ENCODE data around the gene NPC1. TPM values are rescaled to one million over a fixed set of nuclear protein-coding genes. Genes with fewer than 3 reads are reported as not detected.

NPC1 gene
- total RNA-seq, result 114 TPM
- long read RNA-seq, full-length matches to known transcripts, result 20 of 127 reads
- long read RNA-seq, partial matches to known transcripts, result 40 of 127 reads
- long read RNA-seq, other reads (novel, unspliced or antisense), result 67 of 127 reads

- H3K9me3 ChIP-seq, result no peaks in the 10 kb centered on the region
- peak within 1 kb of the TSS; percentile 89 for H3K4me3 ChIP-seq
- TF ChIP-seq CTCF (IDR thresholded peaks at IDR 0.05), result peak; percentile 98
- H3K36me3 ChIP-seq, result no peaks in the 10 kb centered on the region
- no peaks in the 10 kb centered on the region for H3K27me3 ChIP-seq (ENCODE audit: low read depth)
- peak; percentile 97 for DNase-seq
- peak; percentile 97 for ATAC-seq
- H3K27ac ChIP-seq, result peak within 1 kb of the TSS; percentile 98
- H3K4me1 ChIP-seq, result peaks cover 45% of the 10 kb centered on the region
- intact Hi-C loops (cut with DNase I), result loop anchor here (10.0 kb wide), 1 partner anchor 72 kb away; no protein-coding TSS in a partner anchor
These were observed at the start of gene NPC1 for GRCh38 chr18:23586249-23587196. Gene NPC1, minus strand, starts transcription at chr18:23586506. Its CDS starts 163 bp downstream, at chr18:23586343.

GRCh38 chr18:23636071-23636399, 49.7 kb upstream of the NPC1 start:
- Histone ChIP-seq H3K27me3 (ENCODE audit: low read depth) (no peaks in the 10 kb centered on the region), H3K9me3 (no peaks in the 10 kb centered on the region), H3K27ac (no peak overlapping the region), H3K36me3 (no peaks in the 10 kb centered on the region), H3K4me1 (peaks cover 9% of the 10 kb centered on the region), H3K4me3 (no peak overlapping the region)
- intact Hi-C loops (cut with DNase I), result no loop called here
- DNase-seq, result no peak
- no peak for ATAC-seq
- no peak for TF ChIP-seq CTCF (IDR thresholded peaks at IDR 0.05)

GRCh38 chr18:23635283-23636070, 49.2 kb upstream of the NPC1 start:
- H3K9me3 ChIP-seq, result no peaks in the 10 kb centered on the region
- no peak overlapping the region for H3K27ac ChIP-seq
- H3K4me3 ChIP-seq, result no peak overlapping the region
- DNase-seq (no peak), ATAC-seq (peak in 1 of 2 donors; percentile 49)
- TF ChIP-seq CTCF (IDR thresholded peaks at IDR 0.05), result no peak
- intact Hi-C loops (cut with DNase I), result no loop called here
- no peaks in the 10 kb centered on the region for H3K27me3 ChIP-seq (ENCODE audit: low read depth)
- no peaks in the 10 kb centered on the region for H3K36me3 ChIP-seq
- peaks cover 9% of the 10 kb centered on the region for H3K4me1 ChIP-seq

- no peaks in the 10 kb centered on the region for H3K36me3 ChIP-seq
- H3K27me3 ChIP-seq (ENCODE audit: low read depth), result no peaks in the 10 kb centered on the region
- DNase-seq, result no peak
- H3K4me3 ChIP-seq, result no peak overlapping the region
- H3K27ac ChIP-seq, result no peak overlapping the region
- peaks cover 2% of the 10 kb centered on the region for H3K4me1 ChIP-seq
- intact Hi-C loops (cut with DNase I), result no loop called here
- no peaks in the 10 kb centered on the region for H3K9me3 ChIP-seq
- ATAC-seq, result no peak
- no peak for TF ChIP-seq CTCF (IDR thresholded peaks at IDR 0.05)
These were observed 48.4 kb upstream of the NPC1 start for GRCh38 chr18:23634692-23635091.

GRCh38 chr18:23632615-23633014, 46.3 kb upstream of the NPC1 start:
- Histone ChIP-seq H3K4me1 (peaks cover 4% of the 10 kb centered on the region), H3K4me3 (no peak overlapping the region), H3K9me3 (no peaks in the 10 kb centered on the region), H3K27me3 (ENCODE audit: low read depth) (no peaks in the 10 kb centered on the region), H3K36me3 (no peaks in the 10 kb centered on the region), H3K27ac (no peak overlapping the region)
- intact Hi-C loops (cut with DNase I), result no loop called here
- DNase-seq (no peak), ATAC-seq (no peak)
- TF ChIP-seq CTCF (IDR thresholded peaks at IDR 0.05), result no peak
